K562 (cell line): Measurements from ENCODE around the gene TTLL12. TPM values are rescaled to one million over a fixed set of nuclear protein-coding genes. Genes with fewer than 3 reads are reported as not detected.

ENCODE experiments used
- ATAC-seq: fragments of 200-7000 bp; cut with Tn5 transposase; 3 replicates; pipeline ENCODE4 v1.9.1; 2020; ENCODE audit warnings: moderate library complexity
- BruUV-seq: library from RNA; stranded (reverse); fragments of 400-500 nt; replicated peaks from 2 replicates; lab custom pipeline; 2021; lab: Mats Ljungman, UMichigan
- CTCF ChIA-PET: fragments of 300-600 bp; formaldehyde crosslinking; extraction: SDS; loops from one replicate; lab custom pipeline; 2021; ENCODE audit warnings: low intra/inter-chr PET ratio; lab: Yijun Ruan, JAX
- POLR2A ChIA-PET: fragments of 300-600, 350-650 bp; sonication (Branson Sonifier 250); formaldehyde crosslinking; extraction: SDS; loops from one replicate; lab custom pipeline; 2021; ENCODE audit warnings: antibody characterized with exemption, inconsistent platforms; lab: Yijun Ruan, JAX
- DNase-seq, 4 experiments: peaks; one replicate each; pipeline versions ENCODE4 v3.0.0 to v3.0.0-alpha.2; 2011 to 2018; ENCODE audit warnings: low spot score in 3 of 4, mixed read lengths in 3 of 4; ENCODE audit errors: extremely low read depth in 1 of 4
- FAIRE-seq: peaks from 2 replicates; lab custom pipeline; 2011; peaks lifted over from hg19 to GRCh38; lab: Jason Lieb, UNC
- H2AFZ ChIP-seq: 2 replicates; pipeline ENCODE4 v1.6.0; 2011; ENCODE audit warnings: low read depth, low read length, control low read depth, inconsistent platforms
- H3K27ac ChIP-seq: fragments of 200-600 bp; 3 replicates; pipeline ENCODE4 v1.8.0; 2011; ENCODE audit warnings: low read depth, mild to moderate bottlenecking, control low read depth, inconsistent platforms, low read length, moderate library complexity, mixed read lengths; ENCODE audit errors: extremely low read depth
- H3K27me3 ChIP-seq, 2 experiments: fragments of 300-600 bp in 1 of 2; 2 replicates in 1 of 2; 3 replicates in 1 of 2; pipeline versions ENCODE4 v1.6.0 to v1.8.0; 2011; ENCODE audit warnings: inconsistent platforms in 2 of 2, low read length in 2 of 2, mild to moderate bottlenecking in 1 of 2, mixed read lengths in 1 of 2, moderate library complexity in 1 of 2; ENCODE audit not compliant: control insufficient read depth in 2 of 2, insufficient read depth in 2 of 2
- H3K36me3 ChIP-seq: fragments of 300-600 bp; 3 replicates; pipeline ENCODE4 v1.8.0; 2011; ENCODE audit warnings: mild to moderate bottlenecking, low read length, inconsistent platforms; ENCODE audit not compliant: control insufficient read depth, insufficient read depth
- H3K4me1 ChIP-seq, 2 experiments: fragments of 200-600 bp in 1 of 2; replicated peaks in 1 of 2; 2 replicates in 1 of 2; 3 replicates in 1 of 2; pipeline versions ENCODE4 v1.5.1 to v1.8.0; 2011; ENCODE audit warnings: inconsistent platforms in 2 of 2, low read length in 2 of 2, mild to moderate bottlenecking in 1 of 2, mixed read lengths in 1 of 2, moderate library complexity in 1 of 2; ENCODE audit not compliant: control insufficient read depth in 2 of 2, insufficient read depth in 2 of 2
- H3K4me2 ChIP-seq: 2 replicates; pipeline ENCODE4 v1.6.1; 2011; ENCODE audit warnings: low read length, control low read depth, inconsistent platforms, mixed read lengths; ENCODE audit not compliant: insufficient read depth
- H3K4me3 ChIP-seq: fragments of 200-600 bp; sonication (generic), shearing (Covaris generic); 2 replicates; pipeline ENCODE4 v1.5.1; 2016; ENCODE audit warnings: control low read depth, inconsistent platforms
- H3K79me2 ChIP-seq: fragments of 200-600 bp; 3 replicates; pipeline ENCODE4 v1.8.0; 2011; ENCODE audit warnings: low read length, inconsistent platforms; ENCODE audit not compliant: control insufficient read depth, insufficient read depth
- H3K9ac ChIP-seq, 2 experiments: 2 replicates each; pipeline versions ENCODE4 v1.6.0 to v1.6.1; 2011; ENCODE audit warnings: low read depth in 2 of 2, low read length in 2 of 2, control low read depth in 1 of 2, inconsistent platforms in 1 of 2, mild to moderate bottlenecking in 1 of 2, mixed read lengths in 1 of 2; ENCODE audit not compliant: insufficient read depth in 1 of 2
- H3K9me1 ChIP-seq: one replicate; pipeline ENCODE4 v1.6.0; 2011; ENCODE audit warnings: inconsistent platforms, mild to moderate bottlenecking, low read length, moderate library complexity; ENCODE audit not compliant: control insufficient read depth, insufficient read depth
- H3K9me3 ChIP-seq: replicated peaks from 2 replicates; pipeline ENCODE4 v1.5.1; 2011; ENCODE audit warnings: low read depth, low read length, inconsistent platforms; ENCODE audit not compliant: control insufficient read depth, insufficient read depth
- H4K20me1 ChIP-seq: replicated peaks from 2 replicates; pipeline ENCODE4 v1.6.1; 2011; ENCODE audit warnings: low read length, inconsistent platforms, mixed read lengths; ENCODE audit not compliant: control insufficient read depth, insufficient read depth
- DIDO1 ChIP-seq: fragments of 450-650 bp; IDR thresholded peaks from 2 replicates; pipeline ENCODE4 v1.6.1; 2016; ENCODE audit warnings: low read depth, missing biosample characterization, missing genetic modification characterization
- WGBS: fragments of 100-300 bp; shearing (Covaris generic); methylation state at CpG from one replicate; pipeline ENCODE4 v1.1.6; 2016; ENCODE audit warnings: low coverage, mixed read lengths; ENCODE audit not compliant: insufficient coverage; ENCODE audit errors: missing lambda C conversion rate; 5-methylcytosine and 5-hydroxymethylcytosine counted together
- in situ Hi-C: fragments of 300-500 bp; cut with MboI; formaldehyde crosslinking; loops from 4 replicates; pipeline ENCODE4 v1.15.0; 2018; ENCODE audit warnings: inconsistent platforms, mixed read lengths
- intact Hi-C: fragments of 100-400 bp; cut with micrococcal nuclease; formaldehyde crosslinking; loops from 2 replicates; pipeline ENCODE4 v1.14.2; 2022
- polyA plus RNA-seq, 8 experiments: library from polyadenylated mRNA; depleted of rRNA in 4 of 8; stranded (reverse) in 5 of 8; unstranded in 3 of 8; fragments of >200 nt; fragmentation: Nextera tagmentation in 2 of 8; fragmentation: Illumina TruSeq in 1 of 8; extraction: Ambion mirVana in 2 of 8; extraction: Trizol in 1 of 8; gene quantifications; 2 replicates each; pipeline versions ENCODE4 v1.2.1 to v1.2.3, GENCODE V29; 2011 to 2014; ENCODE audit warnings: inconsistent platforms in 1 of 8, missing spikeins in 1 of 8
- total RNA-seq, 7 experiments: library from RNA; depleted of rRNA in 6 of 7; stranded (reverse); fragments of >200 nt in 6 of 7; fragmentation: Illumina TruSeq in 2 of 7; extraction: Trizol in 2 of 7; gene quantifications; 2 replicates each; pipeline versions ENCODE4 v1.2.1 to v1.2.3, GENCODE V29; 2011 to 2021; ENCODE audit warnings: low replicate concordance in 1 of 7
- TF ChIP-seq, protein P1 (sequence below), 2 experiments: fragments of 450-650 bp; IDR thresholded peaks; 2 replicates each; pipeline ENCODE4 v1.6.1; 2018; ENCODE audit warnings: mild to moderate bottlenecking in 2 of 2, low read depth in 1 of 2; ENCODE audit not compliant: partially characterized antibody in 2 of 2

TTLL12 gene
- total and polyA plus RNA-seq, 9 of the 15 experiments (the other 6 are each of a cell fraction or from before 2014, with no cell fraction given) = 1.3 to 128 (median 43.0) TPM

DNA sequence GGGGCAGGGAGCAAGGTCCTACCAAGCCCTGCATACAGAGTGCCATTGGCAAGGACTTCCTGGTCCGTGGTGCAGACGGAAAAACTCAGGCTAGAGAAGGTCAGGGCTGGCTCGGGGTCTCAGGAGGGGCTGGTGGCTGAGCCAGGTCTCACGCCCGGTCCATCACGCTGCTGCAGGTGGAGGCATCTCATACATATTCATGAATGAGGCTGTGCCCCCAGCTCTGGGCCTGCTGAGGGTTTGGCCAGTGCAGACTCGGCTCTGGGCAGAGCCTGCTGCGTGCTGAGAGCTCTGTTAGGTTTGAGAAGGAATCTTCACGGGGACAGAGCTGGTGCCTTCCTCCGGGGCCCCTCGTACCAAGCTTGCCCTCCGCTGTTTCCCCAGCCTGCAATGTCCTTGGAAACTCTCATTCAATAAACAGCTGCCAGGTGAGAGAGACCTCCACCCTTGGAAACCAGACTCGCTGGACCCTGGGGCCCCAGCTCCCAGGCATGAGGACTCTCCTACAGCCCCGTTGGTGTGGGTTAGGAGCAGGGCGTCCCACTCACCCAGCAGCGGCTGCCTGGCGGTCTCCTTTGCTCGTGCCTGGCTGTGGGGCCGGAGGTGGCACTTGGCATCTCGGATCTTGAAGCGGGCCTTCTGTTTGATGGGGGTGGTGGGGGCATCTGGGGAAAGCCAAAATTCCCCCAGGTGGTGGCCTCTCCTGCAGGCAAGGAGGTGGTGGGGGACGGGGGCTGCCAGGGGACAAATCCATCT is 33.9 kb upstream of the TTLL12 start:
- FAIRE-seq = no peak
- Histone ChIP-seq H3K4me3 (no peak overlapping the region), H3K27ac (no peak overlapping the region), H3K36me3 (no peaks in the 10 kb centered on the region), H3K9ac (peak overlapping the region in 1 of 2 experiments; percentile 52; a peak in 1 of 4 replicates), H3K4me1 (peaks cover 4 to 41% of the 10 kb centered on the region in 2 experiments; a peak in 4 of 5 replicates), H3K4me2 (no peak overlapping the region), H2AFZ (no peak overlapping the region), H3K9me1 (no peaks in the 10 kb centered on the region), H3K79me2 (no peaks in the 10 kb centered on the region), H4K20me1 (no peaks in the 10 kb centered on the region), H3K9me3 (no peaks in the 10 kb centered on the region), H3K27me3 (0 out of 5 replicates have a peak, but pooled peaks cover 0 to 4% of the 10 kb centered on the region in 2 experiments)
- BruUV-seq = no TSS peak
- TF ChIP-seq, protein P1, sequence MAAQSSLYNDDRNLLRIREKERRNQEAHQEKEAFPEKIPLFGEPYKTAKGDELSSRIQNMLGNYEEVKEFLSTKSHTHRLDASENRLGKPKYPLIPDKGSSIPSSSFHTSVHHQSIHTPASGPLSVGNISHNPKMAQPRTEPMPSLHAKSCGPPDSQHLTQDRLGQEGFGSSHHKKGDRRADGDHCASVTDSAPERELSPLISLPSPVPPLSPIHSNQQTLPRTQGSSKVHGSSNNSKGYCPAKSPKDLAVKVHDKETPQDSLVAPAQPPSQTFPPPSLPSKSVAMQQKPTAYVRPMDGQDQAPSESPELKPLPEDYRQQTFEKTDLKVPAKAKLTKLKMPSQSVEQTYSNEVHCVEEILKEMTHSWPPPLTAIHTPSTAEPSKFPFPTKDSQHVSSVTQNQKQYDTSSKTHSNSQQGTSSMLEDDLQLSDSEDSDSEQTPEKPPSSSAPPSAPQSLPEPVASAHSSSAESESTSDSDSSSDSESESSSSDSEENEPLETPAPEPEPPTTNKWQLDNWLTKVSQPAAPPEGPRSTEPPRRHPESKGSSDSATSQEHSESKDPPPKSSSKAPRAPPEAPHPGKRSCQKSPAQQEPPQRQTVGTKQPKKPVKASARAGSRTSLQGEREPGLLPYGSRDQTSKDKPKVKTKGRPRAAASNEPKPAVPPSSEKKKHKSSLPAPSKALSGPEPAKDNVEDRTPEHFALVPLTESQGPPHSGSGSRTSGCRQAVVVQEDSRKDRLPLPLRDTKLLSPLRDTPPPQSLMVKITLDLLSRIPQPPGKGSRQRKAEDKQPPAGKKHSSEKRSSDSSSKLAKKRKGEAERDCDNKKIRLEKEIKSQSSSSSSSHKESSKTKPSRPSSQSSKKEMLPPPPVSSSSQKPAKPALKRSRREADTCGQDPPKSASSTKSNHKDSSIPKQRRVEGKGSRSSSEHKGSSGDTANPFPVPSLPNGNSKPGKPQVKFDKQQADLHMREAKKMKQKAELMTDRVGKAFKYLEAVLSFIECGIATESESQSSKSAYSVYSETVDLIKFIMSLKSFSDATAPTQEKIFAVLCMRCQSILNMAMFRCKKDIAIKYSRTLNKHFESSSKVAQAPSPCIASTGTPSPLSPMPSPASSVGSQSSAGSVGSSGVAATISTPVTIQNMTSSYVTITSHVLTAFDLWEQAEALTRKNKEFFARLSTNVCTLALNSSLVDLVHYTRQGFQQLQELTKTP (IDR thresholded peaks at IDR 0.05; ENCODE audit: low read depth in 1 of 2, partially characterized antibody in 2 of 2) = no peak
- TF ChIP-seq DIDO1 (tag) = no peak
- intact Hi-C loops = no loop called here
- ChIA-PET POLR2A (interaction anchor here (0.6 kb wide), 1 partner anchor 163 kb away, joined by 3 read pairs; no protein-coding TSS in a partner anchor), CTCF (no interaction called here)
- no peak for DNase-seq
- 63% methylated on average over 11 of the region's 22 CpGs for WGBS
- in situ Hi-C loops = no loop called here
- no peak for ATAC-seq
